Activated naive CD8-positive, alpha-beta T cell (primary cell): ENCODE data around the gene GPR176.
A peak's percentile ranks its signal among the peaks of the same experiment; 100 is the strongest.

Experiments used
- H3K27ac Mint-ChIP-seq: one replicate; pipeline ENCODE4 v1.8.0; 2021; ENCODE audit warnings: mixed read lengths
- H3K27me3 Mint-ChIP-seq: one replicate; pipeline ENCODE4 v1.8.0; 2021; ENCODE audit warnings: mixed read lengths
- H3K36me3 Mint-ChIP-seq: one replicate; pipeline ENCODE4 v1.8.0; 2021; ENCODE audit warnings: mixed read lengths
- H3K4me1 Mint-ChIP-seq: one replicate; pipeline ENCODE4 v1.8.0; 2021; ENCODE audit warnings: low read depth, mixed read lengths
- H3K4me3 Mint-ChIP-seq: one replicate; pipeline ENCODE4 v1.8.0; 2021; ENCODE audit warnings: mild to moderate bottlenecking, mixed read lengths
- H3K9me3 Mint-ChIP-seq: one replicate; pipeline ENCODE4 v1.8.0; 2021; ENCODE audit warnings: low read depth, mixed read lengths

GPR176 gene

DNA sequence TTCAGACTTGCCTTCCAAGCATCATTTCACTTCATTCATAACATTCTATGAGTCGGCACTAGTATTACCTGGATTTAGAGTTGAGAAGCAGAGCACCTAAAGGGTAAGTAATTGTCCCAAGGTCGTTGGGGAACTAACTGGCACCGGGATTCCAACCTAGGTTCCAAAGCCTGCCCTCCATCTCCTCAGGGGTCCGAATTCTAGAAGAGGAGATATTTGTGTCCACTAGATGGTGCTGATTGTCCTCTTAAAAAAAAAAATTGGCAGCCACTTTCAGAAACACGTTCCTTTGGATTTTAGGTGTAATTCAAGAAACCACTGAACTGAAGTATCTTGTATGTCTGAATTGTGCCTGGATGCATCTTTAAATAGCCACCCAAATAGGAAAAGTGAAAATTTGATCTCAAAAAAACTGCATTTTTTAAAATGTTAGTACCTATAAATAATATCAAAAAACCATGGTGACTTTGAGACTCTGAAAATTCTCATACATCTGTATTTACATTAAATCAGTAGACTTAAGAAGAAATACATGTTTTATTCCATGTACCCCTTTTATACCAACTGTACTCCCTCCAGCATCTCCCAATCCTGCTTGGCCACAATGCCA lies 133.5 kb downstream of the GPR176 start:
- H3K4me3 Mint-ChIP-seq, result no peak overlapping the region
- H3K9me3 Mint-ChIP-seq, result no peaks in the 10 kb centered on the region
- peaks cover 45% of the 10 kb centered on the region for H3K4me1 Mint-ChIP-seq
- no peaks in the 10 kb centered on the region for H3K27me3 Mint-ChIP-seq
- peak overlapping the region; percentile 58 for H3K27ac Mint-ChIP-seq
- H3K36me3 Mint-ChIP-seq, result no peaks in the 10 kb centered on the region

GRCh38 chr15:39785841-39786240 lies 134.2 kb downstream of the GPR176 start:
- H3K4me1 Mint-ChIP-seq, result peaks cover 48% of the 10 kb centered on the region

GRCh38 chr15:39785139-39785538 lies 134.9 kb downstream of the GPR176 start:
- H3K36me3 Mint-ChIP-seq, result no peaks in the 10 kb centered on the region
- H3K9me3 Mint-ChIP-seq, result no peaks in the 10 kb centered on the region
- H3K4me1 Mint-ChIP-seq, result peaks cover 48% of the 10 kb centered on the region
- H3K27ac Mint-ChIP-seq, result no peak overlapping the region
- peak overlapping the region; percentile 44 for H3K4me3 Mint-ChIP-seq
- H3K27me3 Mint-ChIP-seq, result no peaks in the 10 kb centered on the region

More at GRCh38 chr15:39785841-39786240, 134.2 kb downstream of the GPR176 start:
- Mint-ChIP-seq H3K27me3 (no peaks in the 10 kb centered on the region), H3K9me3 (no peaks in the 10 kb centered on the region), H3K4me3 (peak overlapping the region; percentile 9), H3K27ac (peak overlapping the region; percentile 58), H3K36me3 (no peaks in the 10 kb centered on the region)

DNA sequence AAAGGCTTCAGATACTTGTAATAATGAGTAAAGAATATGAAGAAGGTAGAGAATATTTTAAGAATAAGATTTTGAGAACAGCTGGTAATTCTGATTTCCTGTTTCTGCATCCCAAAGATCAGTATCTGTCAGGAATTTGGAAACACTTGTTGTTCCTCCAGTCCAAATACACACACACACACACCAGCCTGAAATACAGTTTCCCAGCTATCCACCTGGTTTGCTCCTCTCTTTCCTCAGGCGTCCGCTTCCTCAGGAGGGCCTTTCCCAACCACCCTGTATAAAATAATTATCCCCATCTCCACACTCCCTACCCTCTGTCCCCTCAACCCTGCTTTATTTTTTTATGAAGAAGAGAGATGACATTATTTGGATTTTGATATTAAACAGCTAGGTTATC lies 135.4 kb downstream of the GPR176 start:
- Mint-ChIP-seq H3K4me3 (peak overlapping the region; percentile 44), H3K9me3 (no peaks in the 10 kb centered on the region), H3K4me1 (peaks cover 48% of the 10 kb centered on the region), H3K36me3 (no peaks in the 10 kb centered on the region), H3K27ac (peak overlapping the region; percentile 37), H3K27me3 (no peaks in the 10 kb centered on the region)

- H3K4me1 Mint-ChIP-seq, result peaks cover 48% of the 10 kb centered on the region
- no peaks in the 10 kb centered on the region for H3K27me3 Mint-ChIP-seq
- H3K36me3 Mint-ChIP-seq, result no peaks in the 10 kb centered on the region
- H3K4me3 Mint-ChIP-seq, result peak overlapping the region; percentile 89
- H3K27ac Mint-ChIP-seq, result peak overlapping the region; percentile 24
- no peaks in the 10 kb centered on the region for H3K9me3 Mint-ChIP-seq
These were observed 135.9 kb downstream of the GPR176 start for GRCh38 chr15:39784125-39784524.

DNA sequence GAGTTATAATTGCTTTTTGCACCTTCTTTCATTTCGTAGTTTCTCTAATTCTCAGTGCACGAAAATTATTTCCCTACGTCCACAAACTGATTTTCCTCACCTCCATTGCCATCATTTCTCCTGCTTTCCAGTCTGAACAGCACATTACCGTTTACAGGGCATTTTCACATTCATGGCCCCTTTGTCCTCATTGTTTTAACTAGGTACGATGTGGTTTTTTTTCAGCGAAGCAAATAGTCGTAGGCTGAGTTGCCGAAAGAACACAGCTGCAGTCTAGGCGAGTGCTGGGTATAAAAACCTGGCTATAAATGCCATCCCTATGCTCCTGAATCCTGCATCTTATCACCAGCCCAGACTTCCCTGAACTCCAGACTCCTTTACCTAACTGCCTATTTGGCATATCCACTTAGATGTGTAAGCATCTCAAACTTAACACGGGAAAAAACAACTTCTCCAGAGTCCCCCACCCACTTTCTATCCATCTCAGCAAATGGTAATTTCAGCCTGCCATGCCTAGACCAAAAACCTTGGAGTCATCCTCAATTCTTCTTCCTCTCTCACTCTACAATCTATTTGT lies 136.7 kb downstream of the GPR176 start:
- H3K36me3 Mint-ChIP-seq, result no peaks in the 10 kb centered on the region
- H3K27me3 Mint-ChIP-seq, result no peaks in the 10 kb centered on the region
- H3K4me3 Mint-ChIP-seq, result peak overlapping the region; percentile 89
- H3K4me1 Mint-ChIP-seq, result peaks cover 45% of the 10 kb centered on the region
- no peaks in the 10 kb centered on the region for H3K9me3 Mint-ChIP-seq
- H3K27ac Mint-ChIP-seq, result peak overlapping the region; percentile 76

GRCh38 chr15:39782441-39783138 lies 137.5 kb downstream of the GPR176 start, which contains the start of gene FSIP1:
TSS of gene FSIP1 (minus strand) at chr15:39782841. CDS start at chr15:39776524, 6,317 bp downstream.
- Mint-ChIP-seq H3K27me3 (no peaks in the 10 kb centered on the region), H3K9me3 (no peaks in the 10 kb centered on the region), H3K4me3 (peak within 1 kb of the TSS; percentile 89), H3K4me1 (peaks cover 38% of the 10 kb centered on the region), H3K36me3 (no peaks in the 10 kb centered on the region), H3K27ac (peak within 1 kb of the TSS; percentile 76)

DNA sequence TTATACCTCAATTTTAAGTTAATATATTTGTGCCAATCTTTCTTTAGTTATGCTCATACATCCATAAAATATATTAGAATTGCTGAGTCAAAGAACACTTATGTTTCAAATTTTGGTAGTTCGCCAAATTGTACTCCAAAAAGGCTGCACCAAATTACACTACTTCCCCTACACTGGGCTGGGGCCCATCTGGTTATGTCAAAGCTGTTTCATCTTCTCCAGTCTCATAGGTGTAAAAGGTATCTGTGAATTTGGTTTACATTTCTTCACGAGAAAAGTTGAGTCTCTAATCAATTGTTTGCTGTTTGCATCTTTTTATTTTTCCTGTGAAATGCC lies 138.1 kb downstream of the GPR176 start:
- H3K36me3 Mint-ChIP-seq, result no peaks in the 10 kb centered on the region
- peak overlapping the region; percentile 76 for H3K27ac Mint-ChIP-seq
- peaks cover 38% of the 10 kb centered on the region for H3K4me1 Mint-ChIP-seq
- no peaks in the 10 kb centered on the region for H3K9me3 Mint-ChIP-seq
- peak overlapping the region; percentile 89 for H3K4me3 Mint-ChIP-seq
- H3K27me3 Mint-ChIP-seq, result no peaks in the 10 kb centered on the region

- Mint-ChIP-seq H3K36me3 (no peaks in the 10 kb centered on the region), H3K4me1 (peaks cover 34% of the 10 kb centered on the region), H3K9me3 (no peaks in the 10 kb centered on the region), H3K27me3 (no peaks in the 10 kb centered on the region), H3K4me3 (peak overlapping the region; percentile 89), H3K27ac (no peak overlapping the region)
These were observed 138.7 kb downstream of the GPR176 start for GRCh38 chr15:39781147-39781966.

GRCh38 chr15:39778021-39778420 lies 142.0 kb downstream of the GPR176 start:
- peaks cover 26% of the 10 kb centered on the region for H3K4me1 Mint-ChIP-seq
- no peaks in the 10 kb centered on the region for H3K9me3 Mint-ChIP-seq
- H3K27ac Mint-ChIP-seq, result no peak overlapping the region
- no peaks in the 10 kb centered on the region for H3K27me3 Mint-ChIP-seq
- no peak overlapping the region for H3K4me3 Mint-ChIP-seq
- no peaks in the 10 kb centered on the region for H3K36me3 Mint-ChIP-seq

- no peaks in the 10 kb centered on the region for H3K36me3 Mint-ChIP-seq
- H3K4me3 Mint-ChIP-seq, result no peak overlapping the region
- no peaks in the 10 kb centered on the region for H3K9me3 Mint-ChIP-seq
- H3K27me3 Mint-ChIP-seq, result no peaks in the 10 kb centered on the region
- H3K4me1 Mint-ChIP-seq, result peaks cover 26% of the 10 kb centered on the region
- no peak overlapping the region for H3K27ac Mint-ChIP-seq
These were observed 142.6 kb downstream of the GPR176 start for GRCh38 chr15:39777496-39777895.

DNA sequence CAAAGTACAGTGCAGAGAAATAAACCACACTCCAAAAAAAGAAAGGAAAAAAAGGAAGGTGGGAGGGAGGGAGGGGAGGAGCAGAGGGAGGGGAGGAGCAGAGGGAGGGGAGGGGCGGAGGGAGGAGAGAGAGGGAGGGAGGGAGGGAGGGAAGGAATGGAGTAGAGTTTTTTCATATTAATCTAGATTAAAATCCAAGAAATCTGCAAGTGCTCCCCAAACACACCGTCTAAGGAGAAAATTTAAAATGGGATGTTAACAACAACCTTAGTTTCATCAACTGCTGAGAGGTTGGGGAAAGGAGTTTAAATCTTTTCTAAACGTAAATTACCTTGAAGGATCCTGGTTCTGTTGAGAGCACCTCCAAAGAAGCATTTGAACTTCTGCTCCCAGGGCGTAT lies 144.0 kb downstream of the GPR176 start:
- Mint-ChIP-seq H3K27me3 (no peaks in the 10 kb centered on the region), H3K4me3 (no peak overlapping the region), H3K36me3 (no peaks in the 10 kb centered on the region), H3K9me3 (no peaks in the 10 kb centered on the region), H3K4me1 (peaks cover 17% of the 10 kb centered on the region), H3K27ac (no peak overlapping the region)

DNA sequence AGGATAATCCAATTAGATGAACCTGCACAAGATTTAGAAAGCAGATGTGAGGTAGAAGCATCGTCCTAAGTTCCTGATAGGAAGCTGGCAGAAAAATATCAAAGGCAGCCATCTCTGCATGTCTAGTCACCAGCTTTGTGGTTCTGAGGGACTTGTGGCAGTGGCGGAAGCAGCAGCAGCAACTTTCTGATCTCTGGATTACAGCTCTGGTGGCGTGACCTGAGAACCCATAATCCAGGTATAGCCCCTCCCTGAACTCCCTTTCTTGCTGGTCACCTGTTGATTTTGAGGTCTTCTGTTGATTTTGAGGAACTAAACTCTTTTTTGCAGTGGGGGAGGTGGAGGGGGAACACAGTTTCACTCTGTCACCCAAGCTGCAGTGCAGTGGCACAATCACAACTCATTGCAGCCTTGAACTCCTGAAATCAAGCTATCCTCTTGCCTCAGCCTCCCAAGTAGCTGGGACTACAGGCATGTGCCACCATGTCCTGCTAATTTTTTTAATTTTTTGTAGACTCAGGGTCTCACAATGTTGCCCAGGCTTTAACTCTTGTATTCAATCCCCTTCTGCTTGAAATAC lies 145.3 kb downstream of the GPR176 start:
- peak overlapping the region; percentile 65 for H3K4me3 Mint-ChIP-seq
- peak overlapping the region; percentile 1 for H3K27ac Mint-ChIP-seq

GRCh38 chr15:39770748-39771689 lies 149.0 kb downstream of the GPR176 start:
- H3K27ac Mint-ChIP-seq, result no peak overlapping the region
- no peaks in the 10 kb centered on the region for H3K36me3 Mint-ChIP-seq
- peaks cover 17% of the 10 kb centered on the region for H3K4me1 Mint-ChIP-seq
- no peaks in the 10 kb centered on the region for H3K9me3 Mint-ChIP-seq
- H3K27me3 Mint-ChIP-seq, result no peaks in the 10 kb centered on the region
- no peak overlapping the region for H3K4me3 Mint-ChIP-seq

More for the DNA sequence above, 145.3 kb downstream of the GPR176 start:
- H3K4me1 Mint-ChIP-seq, result peaks cover 17% of the 10 kb centered on the region
- H3K9me3 Mint-ChIP-seq, result no peaks in the 10 kb centered on the region
- no peaks in the 10 kb centered on the region for H3K36me3 Mint-ChIP-seq
- no peaks in the 10 kb centered on the region for H3K27me3 Mint-ChIP-seq
